ENCODE data around the gene MAP1A. TPM values are rescaled to one million over a fixed set of nuclear protein-coding genes. Genes with fewer than 3 reads are reported as not detected.

Gene MAP1A
- total and polyA plus RNA-seq, 2 of the 13 experiments (the other 11 are each of a cell fraction or from before 2014, with no cell fraction given) = 0.01 to 0.07 TPM

DNA sequence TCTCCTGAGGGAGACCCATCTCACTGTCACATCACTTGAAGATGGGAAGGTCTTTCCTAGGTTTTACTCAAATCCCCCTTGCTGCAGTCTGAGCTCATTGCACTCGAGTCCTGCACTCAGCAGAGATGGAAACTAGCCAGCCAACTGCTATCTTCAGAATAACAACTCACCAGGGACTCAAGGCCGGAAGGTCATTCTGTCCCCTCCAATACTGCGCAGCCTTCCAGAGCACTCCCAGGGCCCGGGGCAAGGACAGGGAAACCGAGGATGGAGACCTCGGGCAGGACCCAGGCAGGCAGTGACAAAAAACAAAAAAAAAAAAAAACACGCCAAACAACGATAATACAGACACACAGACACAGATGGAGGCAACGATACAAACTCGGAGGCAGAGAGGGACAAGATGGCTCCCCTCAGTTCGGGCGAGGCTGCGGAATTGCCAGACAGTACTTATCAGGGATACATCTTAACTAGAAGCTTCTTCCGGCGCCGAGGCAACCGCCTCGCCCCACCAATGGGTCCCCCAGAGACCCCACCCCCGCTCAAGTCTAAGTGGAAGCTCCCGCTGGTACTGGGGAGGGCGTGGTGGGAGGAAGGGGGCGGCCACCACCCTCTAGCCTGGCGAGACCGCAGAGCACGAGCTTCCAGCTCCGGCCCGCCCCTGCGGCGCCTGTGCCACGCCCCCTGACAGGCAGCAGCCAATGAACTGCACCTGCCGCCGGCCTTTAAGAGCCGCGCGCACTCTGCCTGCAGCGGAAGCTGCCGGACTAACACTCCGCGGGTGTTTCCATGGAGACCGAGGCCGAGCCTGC, 7.0 kb upstream of the MAP1A start (continued):
- TF ChIP-seq, protein P1, sequence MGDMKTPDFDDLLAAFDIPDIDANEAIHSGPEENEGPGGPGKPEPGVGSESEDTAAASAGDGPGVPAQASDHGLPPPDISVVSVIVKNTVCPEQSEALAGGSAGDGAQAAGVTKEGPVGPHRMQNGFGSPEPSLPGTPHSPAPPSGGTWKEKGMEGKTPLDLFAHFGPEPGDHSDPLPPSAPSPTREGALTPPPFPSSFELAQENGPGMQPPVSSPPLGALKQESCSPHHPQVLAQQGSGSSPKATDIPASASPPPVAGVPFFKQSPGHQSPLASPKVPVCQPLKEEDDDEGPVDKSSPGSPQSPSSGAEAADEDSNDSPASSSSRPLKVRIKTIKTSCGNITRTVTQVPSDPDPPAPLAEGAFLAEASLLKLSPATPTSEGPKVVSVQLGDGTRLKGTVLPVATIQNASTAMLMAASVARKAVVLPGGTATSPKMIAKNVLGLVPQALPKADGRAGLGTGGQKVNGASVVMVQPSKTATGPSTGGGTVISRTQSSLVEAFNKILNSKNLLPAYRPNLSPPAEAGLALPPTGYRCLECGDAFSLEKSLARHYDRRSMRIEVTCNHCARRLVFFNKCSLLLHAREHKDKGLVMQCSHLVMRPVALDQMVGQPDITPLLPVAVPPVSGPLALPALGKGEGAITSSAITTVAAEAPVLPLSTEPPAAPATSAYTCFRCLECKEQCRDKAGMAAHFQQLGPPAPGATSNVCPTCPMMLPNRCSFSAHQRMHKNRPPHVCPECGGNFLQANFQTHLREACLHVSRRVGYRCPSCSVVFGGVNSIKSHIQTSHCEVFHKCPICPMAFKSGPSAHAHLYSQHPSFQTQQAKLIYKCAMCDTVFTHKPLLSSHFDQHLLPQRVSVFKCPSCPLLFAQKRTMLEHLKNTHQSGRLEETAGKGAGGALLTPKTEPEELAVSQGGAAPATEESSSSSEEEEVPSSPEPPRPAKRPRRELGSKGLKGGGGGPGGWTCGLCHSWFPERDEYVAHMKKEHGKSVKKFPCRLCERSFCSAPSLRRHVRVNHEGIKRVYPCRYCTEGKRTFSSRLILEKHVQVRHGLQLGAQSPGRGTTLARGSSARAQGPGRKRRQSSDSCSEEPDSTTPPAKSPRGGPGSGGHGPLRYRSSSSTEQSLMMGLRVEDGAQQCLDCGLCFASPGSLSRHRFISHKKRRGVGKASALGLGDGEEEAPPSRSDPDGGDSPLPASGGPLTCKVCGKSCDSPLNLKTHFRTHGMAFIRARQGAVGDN (CRISPR knock-in tag; IDR thresholded peaks at IDR 0.05) = peak; percentile 75
- TF ChIP-seq, protein P2, sequence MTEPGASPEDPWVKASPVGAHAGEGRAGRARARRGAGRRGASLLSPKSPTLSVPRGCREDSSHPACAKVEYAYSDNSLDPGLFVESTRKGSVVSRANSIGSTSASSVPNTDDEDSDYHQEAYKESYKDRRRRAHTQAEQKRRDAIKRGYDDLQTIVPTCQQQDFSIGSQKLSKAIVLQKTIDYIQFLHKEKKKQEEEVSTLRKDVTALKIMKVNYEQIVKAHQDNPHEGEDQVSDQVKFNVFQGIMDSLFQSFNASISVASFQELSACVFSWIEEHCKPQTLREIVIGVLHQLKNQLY (CRISPR knock-in tag; IDR thresholded peaks at IDR 0.05) = no peak
- TF ChIP-seq HNRNPK (IDR thresholded peaks at IDR 0.05; ENCODE audit: low read depth, low read length, poor library complexity, severe bottlenecking) = peak; percentile 55
- no peak for TF ChIP-seq ZNF841 (CRISPR knock-in tag; IDR thresholded peaks at IDR 0.05; ENCODE audit: borderline replicate concordance)
- TF ChIP-seq ZNF879 (CRISPR knock-in tag; IDR thresholded peaks at IDR 0.05) = no peak
- TF ChIP-seq RBM39 (IDR thresholded peaks at IDR 0.05; ENCODE audit: low read depth, low read length, poor library complexity, severe bottlenecking) = peak; percentile 79
- no peak for TF ChIP-seq ZNF724P (CRISPR knock-in tag; IDR thresholded peaks at IDR 0.05; ENCODE audit: borderline replicate concordance)
- no peak for TF ChIP-seq SMARCC2 (IDR thresholded peaks at IDR 0.05)
- TF ChIP-seq, protein P3, sequence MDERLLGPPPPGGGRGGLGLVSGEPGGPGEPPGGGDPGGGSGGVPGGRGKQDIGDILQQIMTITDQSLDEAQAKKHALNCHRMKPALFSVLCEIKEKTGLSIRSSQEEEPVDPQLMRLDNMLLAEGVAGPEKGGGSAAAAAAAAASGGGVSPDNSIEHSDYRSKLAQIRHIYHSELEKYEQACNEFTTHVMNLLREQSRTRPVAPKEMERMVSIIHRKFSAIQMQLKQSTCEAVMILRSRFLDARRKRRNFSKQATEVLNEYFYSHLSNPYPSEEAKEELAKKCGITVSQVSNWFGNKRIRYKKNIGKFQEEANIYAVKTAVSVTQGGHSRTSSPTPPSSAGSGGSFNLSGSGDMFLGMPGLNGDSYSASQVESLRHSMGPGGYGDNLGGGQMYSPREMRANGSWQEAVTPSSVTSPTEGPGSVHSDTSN (CRISPR knock-in tag; IDR thresholded peaks at IDR 0.05) = no peak
- 0 out of 2 replicates have a peak, but pooled peaks have one; percentile 12 for TF ChIP-seq KDM2A (CRISPR knock-in tag; IDR thresholded peaks at IDR 0.05; ENCODE audit: borderline replicate concordance, low read depth)
- no peak for TF ChIP-seq ZNF367 (CRISPR knock-in tag; IDR thresholded peaks at IDR 0.05; ENCODE audit: borderline replicate concordance)
- no peak for TF ChIP-seq ZMYM3 (CRISPR knock-in tag; IDR thresholded peaks at IDR 0.05)
- TF ChIP-seq ZNF382 (CRISPR knock-in tag; IDR thresholded peaks at IDR 0.05; ENCODE audit: borderline replicate concordance) = no peak
- no peak for TF ChIP-seq ZNF329 (CRISPR knock-in tag; IDR thresholded peaks at IDR 0.05; ENCODE audit: low read depth)
- peak; percentile 89 for TF ChIP-seq NFYB (CRISPR knock-in tag; IDR thresholded peaks at IDR 0.05)
- no peak for TF ChIP-seq ZNF552 (CRISPR knock-in tag; IDR thresholded peaks at IDR 0.05; ENCODE audit: borderline replicate concordance)
- no peak for TF ChIP-seq ZNF446 (CRISPR knock-in tag; IDR thresholded peaks at IDR 0.05)
- TF ChIP-seq ZNF232 (CRISPR knock-in tag; IDR thresholded peaks at IDR 0.05; ENCODE audit: borderline replicate concordance) = no peak
- TF ChIP-seq, protein P4, sequence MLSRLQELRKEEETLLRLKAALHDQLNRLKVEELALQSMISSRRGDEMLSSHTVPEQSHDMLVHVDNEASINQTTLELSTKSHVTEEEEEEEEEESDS (CRISPR knock-in tag; IDR thresholded peaks at IDR 0.05; ENCODE audit: borderline replicate concordance) = no peak

All from HepG2 (cell line).